HG03060 (cell line): ENCODE results near the gene DHRS7B.
"Not testable (repeated sequence)": the region's sequence is repeated elsewhere in the genome, so short reads cannot be mapped to it uniquely, and the experiment has no call there.

Experiments
- ATAC-seq: cut with Tn5 transposase; IDR thresholded peaks from one replicate; pipeline ENCODE4 v1.9.1; 2021; ENCODE audit warnings: low read depth, moderate number of reproducible peaks; ENCODE audit not compliant: unreplicated experiment

The DHRS7B gene

DNA sequence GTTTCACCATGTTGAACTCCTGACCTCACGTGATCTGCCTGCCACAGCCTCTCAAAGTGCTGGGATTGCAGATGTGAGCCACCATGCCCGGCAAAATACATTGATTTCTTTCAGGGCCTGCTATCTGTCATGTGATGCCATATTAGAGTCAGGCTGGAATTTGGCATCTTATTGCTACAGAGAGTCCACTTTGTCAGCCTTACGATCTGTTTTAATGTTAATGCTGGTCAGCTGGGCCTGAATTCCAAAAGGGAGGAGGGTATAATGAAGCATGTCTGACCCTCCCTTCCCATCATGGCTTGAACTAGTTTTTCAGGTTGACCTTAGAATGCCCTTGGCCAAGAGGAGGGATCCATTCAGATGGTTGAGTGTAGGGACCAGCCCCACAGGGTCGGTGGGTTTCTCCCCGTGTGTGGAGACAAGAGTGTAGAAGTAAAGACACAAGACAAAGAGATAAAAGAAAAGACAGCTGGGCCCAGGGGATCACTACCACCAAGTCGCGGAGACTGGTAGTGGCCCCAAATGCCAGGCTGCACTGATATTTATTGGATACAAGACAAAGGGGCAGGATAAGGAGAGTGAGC is 19.6 kb upstream of the DHRS7B start:
- not testable (repeated sequence) for ATAC-seq

DNA sequence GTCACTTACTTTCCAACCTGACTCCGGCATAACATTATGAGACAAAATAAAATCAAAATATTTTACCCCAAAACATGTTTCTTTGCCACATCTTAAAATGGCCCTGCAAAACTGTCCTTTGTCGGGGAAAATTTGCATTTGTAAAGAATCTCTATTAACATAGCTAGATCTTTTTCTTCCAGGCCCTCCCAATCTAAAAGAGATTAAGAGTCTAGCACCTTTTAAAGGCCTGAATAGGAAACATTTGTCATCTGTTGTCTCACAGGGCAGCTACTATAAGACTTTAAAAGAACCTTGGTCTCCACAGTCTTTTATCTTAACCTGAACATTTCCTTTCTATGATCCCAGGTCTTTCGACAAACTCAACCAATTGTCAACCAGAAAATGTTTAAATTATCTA is 18.1 kb upstream of the DHRS7B start:
- ATAC-seq: no peak

DNA sequence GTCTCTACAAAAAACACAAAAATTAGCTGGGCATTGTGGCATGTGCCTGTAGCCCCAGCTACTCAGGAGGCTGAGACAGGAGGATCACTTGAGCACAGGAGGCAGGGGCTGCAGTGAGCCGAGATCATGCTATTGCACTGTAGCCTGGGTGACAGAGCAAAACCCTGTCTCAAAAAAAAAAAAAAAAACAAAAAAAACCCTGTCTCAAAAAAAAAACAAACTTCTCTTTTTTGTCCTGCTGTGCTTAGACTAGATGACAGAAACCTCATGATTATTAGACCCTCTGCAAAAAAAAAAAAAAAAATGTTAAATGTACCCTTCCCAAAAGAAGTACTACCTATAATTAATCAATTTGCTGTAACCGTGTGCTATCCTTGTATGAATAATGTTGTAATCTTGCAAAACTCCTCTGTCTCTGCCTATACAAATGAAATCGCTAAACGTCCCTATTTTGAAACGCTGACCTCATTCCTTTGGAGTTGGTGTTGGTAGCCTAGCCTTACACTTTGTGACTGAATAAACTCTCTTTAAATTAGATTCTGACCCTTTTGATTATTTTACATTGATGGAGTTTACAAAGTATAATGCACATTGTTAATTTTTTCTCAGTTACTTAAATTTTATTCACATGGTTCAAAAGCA is 13.6 kb upstream of the DHRS7B start:
- no peak for ATAC-seq

DNA sequence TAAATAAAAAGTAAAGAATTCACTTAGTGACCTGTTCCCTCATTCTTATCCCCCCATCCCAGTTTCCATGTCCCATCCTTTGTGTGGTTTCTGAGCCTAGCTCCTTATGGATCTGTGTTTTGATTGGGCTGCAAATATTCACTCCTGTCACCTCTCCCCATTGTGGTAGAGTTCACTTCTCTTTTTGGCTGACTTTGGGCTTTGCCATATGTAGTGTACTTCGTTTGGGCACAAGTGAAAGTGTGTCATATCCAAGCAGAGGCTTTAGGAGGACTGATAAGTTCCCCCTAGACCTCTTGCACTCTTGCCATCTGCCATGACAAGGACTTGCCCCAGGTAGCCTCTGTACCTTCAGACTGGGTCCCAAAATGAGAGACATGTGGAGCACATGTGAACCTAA is 13.0 kb upstream of the DHRS7B start:
- ATAC-seq: no peak

DNA sequence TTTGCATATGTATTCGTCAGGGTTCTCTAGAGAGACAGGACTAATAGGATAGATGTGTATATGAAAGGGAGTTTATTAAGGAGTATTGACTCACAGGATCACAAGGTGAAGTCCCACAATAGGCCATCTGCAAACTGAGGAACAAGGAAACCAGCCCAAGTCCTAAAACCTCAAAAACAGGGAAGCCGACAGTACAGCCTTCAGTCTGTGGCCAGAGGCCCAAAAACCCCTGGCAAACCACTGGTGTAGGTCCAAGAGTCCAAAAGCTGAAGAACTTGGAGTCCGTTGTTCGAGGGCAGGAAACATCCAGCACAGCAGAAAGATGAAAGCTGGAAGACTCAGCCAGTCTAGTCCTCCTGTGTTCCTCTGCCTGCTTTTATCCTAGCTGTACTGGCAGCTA is 12.0 kb upstream of the DHRS7B start:
- not testable (repeated sequence) for ATAC-seq

DNA sequence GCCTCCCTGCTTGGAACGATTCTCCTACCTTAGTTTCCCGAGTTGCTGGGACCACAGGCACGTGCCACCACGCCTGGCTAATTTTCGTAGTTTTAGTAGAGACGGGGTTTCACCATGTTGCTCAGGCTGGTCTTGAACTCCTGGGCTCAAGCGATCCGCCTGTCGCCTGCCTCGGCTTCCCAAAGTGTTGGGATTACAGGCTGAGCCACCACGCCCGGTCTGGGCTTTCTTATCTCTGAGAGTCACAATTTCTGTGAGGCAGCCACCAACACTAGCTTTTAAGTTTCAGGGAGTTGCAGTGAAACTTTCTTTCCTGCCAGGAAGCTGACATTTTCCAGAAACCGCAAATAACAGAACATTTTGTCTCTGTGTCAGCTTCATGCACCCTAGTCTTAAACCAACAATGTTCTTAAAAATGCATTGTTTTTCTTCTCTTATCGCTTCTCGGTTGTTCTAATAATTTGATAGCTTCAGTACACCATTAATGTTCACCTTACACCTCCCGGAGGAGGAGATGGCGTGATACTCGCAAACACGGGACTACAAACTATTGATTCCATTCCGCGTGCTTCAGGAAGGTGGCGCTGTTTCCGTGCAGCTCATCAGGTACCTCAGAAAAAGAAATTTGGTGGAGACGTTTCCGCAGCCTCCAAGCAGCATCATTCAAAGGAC is 7.4 kb upstream of the DHRS7B start:
- no peak for ATAC-seq

DNA sequence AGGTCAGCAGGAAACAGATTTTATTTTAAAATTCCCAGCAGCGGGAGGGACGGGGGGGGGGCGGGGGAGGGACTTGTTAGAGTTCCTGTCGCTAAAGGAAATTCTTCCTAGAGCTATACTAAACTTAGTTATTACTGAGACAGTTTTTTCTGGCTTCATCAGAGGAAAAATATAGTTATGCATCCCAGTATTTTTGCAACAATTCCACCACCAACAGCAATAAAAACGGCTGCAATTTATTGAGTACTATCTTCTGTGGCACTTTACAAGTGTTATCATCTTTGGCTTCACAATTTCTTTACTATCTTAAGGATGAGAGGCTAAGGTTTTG is 6.9 kb upstream of the DHRS7B start:
- ATAC-seq: no peak

DNA sequence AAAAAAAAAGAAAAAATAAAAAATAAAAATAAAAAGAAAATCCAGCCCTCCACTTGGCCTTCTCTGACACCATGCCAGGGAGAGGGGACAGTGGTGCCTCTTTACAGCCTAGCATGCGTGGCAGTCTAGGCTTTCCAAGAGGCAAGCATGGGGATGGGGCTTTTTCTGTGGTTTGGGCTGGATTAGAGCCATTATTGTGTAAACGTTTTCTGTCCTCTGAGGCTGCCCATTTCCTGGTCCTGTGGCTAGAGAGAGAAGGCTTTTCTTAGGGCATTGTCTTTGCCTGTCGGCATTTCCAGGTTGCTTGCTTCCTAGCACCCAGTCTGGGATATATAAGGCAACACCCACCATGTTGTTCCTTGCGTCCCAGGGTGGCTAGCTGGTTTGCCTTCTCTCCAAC is 2.7 kb upstream of the DHRS7B start:
- ATAC-seq: no peak

DNA sequence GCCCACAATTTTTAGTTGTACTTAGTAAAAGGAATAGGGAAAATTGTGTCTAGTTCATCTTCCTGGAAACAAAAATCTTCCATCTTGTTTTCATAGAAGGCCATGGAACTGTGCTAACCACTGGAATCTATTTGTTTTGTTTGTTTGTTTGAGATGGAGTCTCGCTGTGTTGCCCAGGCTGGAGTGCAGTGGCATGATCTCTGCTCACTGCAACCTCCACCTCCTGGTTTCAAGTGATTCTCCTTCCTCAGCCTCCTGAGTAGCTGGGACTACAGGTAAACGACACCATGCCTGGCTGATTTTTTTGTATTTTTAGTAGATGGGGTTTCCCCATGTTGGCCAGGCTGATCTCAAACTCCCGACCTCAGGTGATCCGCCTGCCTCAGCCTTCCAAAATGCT is 2.2 kb upstream of the DHRS7B start:
- not testable (repeated sequence) for ATAC-seq

DNA sequence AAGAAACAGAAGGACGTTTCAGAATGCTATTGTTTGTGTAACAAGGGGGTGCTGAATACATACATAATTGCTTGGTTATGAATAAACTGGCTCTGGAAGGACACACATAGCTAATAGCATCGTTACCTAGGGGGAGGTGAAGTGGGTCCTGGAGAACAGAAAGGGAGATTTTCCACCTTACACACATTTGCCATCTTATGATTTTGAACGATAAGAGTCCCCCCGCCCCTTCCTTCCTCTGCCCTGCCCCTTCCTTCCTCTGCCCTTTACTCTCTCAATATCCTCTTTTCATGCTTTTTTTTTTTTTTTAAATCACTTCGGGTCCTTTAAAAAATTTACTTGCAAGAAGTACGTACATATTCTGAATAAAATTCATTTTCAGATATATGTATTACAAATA is 902 bp upstream of the DHRS7B start:
- no peak for ATAC-seq

DNA sequence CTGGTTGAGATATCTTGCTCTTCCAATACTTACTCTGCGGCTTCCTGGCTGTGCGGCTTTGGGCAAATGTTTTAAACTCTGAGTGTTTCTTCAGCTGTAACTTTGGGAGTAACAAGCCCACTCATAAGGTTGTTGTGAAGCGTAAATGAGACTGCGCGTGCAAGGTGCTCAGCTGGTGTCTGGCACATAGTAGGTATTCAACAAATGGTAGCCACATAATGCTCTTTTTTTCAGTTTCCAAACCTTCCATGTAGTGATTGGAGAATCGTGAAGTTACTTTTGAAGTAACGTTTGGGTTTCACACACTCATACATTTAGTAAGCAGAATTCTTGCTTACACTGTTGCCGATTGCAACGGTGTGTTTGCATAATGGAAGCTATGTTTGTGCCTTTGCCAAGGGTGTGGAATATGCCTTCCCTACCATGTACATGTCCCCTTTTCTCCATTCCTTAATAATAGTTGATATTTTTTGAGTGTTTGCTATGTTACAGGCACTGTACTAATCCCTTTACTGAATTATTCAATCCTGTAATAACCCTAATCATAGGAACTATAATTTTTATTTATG is 829 bp downstream of the DHRS7B start:
- no peak for ATAC-seq

DNA sequence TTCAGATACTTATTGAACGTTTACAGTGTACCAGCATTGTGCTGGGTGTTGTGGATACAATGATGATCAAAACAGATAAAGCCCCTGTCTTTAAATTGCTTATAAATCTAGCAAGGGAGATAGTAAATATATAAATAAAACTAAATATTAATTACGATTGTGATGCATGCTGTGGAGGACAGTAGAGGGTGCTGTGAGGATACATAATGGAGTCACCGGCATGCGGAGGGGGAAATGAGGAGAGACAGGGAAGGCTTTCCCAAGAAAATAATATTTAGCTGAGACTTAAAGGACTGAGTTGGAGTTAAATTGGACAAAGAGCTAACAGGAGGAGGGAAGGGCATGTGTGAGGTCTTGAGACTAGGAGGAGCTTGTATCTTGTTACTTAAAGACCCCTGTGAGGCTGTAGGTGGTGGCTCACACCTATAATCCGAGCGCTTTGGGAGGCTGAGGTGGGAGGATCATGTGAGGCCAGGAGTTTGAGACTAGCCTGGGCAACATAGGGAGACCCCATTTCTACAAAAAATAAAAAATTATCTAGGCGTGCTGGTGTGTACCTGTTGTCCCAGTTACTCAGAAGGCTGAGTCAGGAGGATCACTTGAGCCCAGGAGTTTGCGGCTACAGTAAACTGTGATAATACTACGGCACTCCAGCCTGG is 2.4 kb downstream of the DHRS7B start:
- ATAC-seq: no peak

DNA sequence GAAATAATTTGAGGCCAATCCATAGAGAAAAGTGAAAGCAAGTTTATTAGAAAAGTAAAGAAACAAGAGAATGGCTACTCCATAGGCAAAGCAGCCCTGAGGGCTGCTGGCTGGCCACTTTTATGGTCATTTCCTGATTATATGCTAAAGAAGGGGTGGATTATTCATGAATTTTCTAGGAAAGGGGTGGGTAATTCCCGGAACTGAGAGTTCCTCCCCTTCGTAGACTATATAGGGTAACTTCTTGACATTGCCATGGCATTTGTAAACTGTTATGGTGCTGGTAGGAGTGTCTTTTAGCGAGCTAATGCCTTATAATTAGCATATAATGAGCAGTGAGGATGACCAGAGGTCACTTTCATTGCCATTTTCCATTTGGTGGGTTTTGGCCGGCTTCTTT is 4.4 kb downstream of the DHRS7B start:
- ATAC-seq: no peak

DNA sequence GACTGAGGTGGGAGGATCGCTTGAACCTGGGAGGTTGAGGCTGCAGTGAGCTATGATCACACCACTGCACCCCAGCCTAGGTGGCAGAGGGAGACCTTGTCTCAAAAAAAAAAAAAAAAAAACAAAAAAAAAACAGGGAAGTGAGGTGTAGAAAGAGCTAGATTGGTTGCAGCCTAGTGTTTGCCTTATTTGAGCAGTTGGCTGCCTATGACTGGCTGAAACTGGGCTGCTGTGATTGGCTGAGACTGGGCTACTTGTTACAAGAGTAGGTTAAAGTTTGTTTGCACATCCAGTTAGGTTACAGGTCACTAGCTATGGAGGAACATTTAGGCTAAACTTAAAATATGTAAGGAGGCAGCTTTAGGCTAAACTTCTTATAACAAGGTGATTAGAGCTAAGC is 5.7 kb downstream of the DHRS7B start:
- ATAC-seq: no peak

DNA sequence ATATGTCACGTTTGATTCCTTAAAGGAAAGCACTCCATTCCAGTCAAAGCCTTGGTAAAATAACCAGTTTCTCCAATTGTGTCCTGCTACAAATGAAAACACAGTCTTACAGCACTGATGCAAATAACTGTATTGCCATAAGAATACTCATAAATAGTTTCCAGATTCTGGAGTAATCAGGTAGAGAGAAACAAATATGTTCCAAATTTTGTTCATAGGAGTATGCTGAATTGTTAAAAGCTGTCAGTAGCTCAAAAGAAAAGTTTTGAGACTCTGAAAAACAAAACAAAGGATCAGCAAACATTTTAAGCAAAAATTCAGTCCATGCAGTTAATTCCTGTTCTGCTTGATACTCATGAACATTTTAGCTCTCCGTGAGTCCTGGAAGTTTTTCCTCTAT is 7.8 kb downstream of the DHRS7B start:
- no peak for ATAC-seq

DNA sequence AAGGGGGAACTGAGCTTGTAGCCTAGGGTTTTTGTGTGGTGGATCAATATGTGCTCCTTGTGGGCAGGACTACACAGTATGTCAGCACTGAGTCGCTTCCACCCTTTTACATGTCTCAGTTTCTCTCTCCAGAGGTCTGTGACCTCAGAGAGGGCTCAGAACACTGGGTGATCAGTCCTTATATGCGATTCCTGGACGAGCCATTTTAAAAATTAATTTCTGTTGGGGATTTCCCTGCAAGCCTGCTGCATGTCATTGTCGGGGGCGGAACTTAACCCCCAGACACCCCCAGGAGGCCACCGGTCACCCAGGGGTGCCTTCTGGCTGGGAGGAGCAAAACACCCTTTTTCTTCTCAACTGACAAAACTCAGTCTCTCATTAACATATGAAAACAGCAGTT is 14.1 kb downstream of the DHRS7B start:
- no peak for ATAC-seq

DNA sequence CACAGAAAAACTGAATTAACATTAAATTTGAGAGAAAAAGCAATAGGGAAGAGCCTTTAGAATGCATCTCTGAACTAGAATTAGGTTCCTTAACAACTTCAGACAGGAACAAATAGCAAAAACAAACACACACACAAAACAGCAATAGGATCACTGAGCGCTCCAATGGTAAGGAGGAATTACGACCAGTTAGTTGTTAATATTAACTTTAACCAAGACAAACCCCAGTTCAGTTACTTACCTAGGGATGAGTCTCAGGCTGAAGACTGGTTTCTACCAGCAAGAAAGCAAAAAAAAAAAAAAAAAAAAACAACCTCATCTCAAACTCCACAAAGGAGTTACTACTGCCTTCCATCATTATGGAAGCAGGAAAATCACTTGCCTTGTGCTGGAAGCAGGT is 14.6 kb downstream of the DHRS7B start:
- ATAC-seq: no peak

DNA sequence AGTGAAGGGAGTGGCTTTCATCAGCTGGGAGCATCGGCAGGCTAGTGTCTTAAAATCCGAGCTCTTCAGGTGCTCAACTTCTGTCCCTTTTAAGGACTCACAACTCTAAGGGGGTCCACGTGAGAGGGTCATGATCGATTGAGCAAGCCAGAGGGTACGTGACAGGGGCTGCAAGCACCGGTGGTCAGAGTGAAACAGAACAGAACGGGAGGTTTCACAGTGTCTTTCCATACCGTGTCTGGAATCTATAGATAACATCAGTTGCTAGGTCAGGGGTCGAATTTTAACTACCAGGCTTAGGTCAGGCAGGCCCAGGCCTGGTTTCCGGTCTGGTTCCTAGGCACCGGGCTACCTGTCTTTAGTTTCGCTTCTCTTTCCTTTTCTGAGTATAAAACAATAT is 15.3 kb downstream of the DHRS7B start:
- ATAC-seq: not testable (repeated sequence)

DNA sequence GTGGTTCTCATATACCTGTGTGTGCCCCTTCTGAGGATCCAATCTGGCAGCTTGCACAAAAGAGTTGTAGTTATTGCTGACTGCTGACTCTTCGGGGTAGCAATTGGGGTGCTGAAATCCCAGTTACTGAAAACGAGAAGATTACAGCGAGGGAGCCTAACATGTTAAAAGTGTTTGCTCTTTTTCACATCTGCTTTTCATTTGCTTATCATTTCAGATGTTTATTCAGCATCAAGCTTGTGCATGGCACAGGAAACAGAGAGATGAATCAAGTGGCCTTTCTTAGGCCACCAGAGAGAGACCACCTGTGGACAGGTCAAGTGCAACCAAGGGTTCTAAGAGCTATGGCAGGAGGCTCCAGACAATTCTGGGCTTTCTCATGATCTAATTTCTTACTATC is 16.9 kb downstream of the DHRS7B start:
- ATAC-seq: no peak

DNA sequence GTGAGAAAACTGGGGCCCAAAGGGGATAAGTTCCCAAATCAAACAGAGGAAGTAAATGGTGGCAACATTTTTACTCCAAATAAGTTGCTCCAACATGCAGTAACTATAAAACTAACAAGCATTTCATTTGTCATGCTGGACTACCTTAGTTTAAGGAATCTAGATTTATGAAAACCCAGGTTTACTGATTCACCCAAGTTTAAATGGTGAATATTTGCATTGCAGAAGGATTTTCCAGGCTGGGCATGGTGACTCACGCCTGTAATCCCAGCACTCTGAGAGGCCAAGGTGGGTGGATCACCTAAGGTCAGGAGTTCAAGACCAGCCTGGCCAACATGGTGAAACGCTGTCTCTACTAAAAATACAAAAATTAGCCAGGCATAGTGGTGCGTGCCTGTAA is 17.5 kb downstream of the DHRS7B start:
- not testable (repeated sequence) for ATAC-seq

DNA sequence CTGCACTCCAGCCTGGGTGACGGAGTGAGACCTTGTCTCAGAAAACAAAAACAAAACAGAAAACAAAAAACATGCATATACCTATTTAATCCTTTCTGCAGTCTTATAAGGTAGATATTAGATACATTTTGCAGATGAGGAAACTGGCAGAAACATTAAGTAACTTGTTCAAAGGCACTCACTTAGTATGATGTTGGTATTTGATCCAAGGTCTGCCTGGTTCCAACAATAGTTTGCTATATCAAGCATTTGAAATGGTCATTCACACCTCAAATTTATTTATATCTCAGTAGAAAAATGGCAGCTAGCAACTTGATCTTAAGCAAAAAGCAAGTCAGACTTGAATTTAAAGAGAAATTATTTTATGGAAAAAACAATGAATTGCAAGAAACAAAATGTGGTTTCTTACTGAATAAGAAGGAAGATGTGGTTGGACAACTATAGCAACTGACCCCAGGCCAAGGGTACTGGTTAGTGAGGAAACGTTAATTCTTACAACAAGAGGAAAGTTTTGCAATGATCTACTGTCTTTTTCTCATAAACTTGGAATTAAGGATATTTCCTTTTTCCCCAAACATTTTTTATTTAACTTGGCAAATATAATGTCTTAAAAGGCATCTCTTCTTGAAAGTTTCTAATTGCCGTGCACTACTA is 19.7 kb downstream of the DHRS7B start:
- ATAC-seq: no peak
